Measurements from ENCODE around the gene LHFPL4.
"Not testable (repeated sequence)": the region's sequence is repeated elsewhere in the genome, so short reads cannot be mapped to it uniquely, and the experiment has no call there.

Gene LHFPL4

GRCh38 chr3:9534429-9534828 lies 19.2 kb downstream of the LHFPL4 start:
- no peak for DNase-seq

GRCh38 chr3:9525078-9525477 lies 28.5 kb downstream of the LHFPL4 start:
- no peak for DNase-seq

- no peak for DNase-seq
Measured at GRCh38 chr3:9514956-9515355, 38.7 kb downstream of the LHFPL4 start.

GRCh38 chr3:9514306-9514705 lies 39.3 kb downstream of the LHFPL4 start:
- DNase-seq, result no peak

GRCh38 chr3:9512456-9513045 lies 41.1 kb downstream of the LHFPL4 start:
- no peak for DNase-seq

GRCh38 chr3:9508781-9509180 lies 44.8 kb downstream of the LHFPL4 start:
- DNase-seq, result no peak

GRCh38 chr3:9507586-9508578 lies 45.7 kb downstream of the LHFPL4 start:
- DNase-seq, result no peak

- peak; percentile 40 for DNase-seq
Measured at GRCh38 chr3:9503283-9503682, 50.3 kb downstream of the LHFPL4 start.

- no peak for DNase-seq
Measured at GRCh38 chr3:9501226-9501625, 52.4 kb downstream of the LHFPL4 start.

GRCh38 chr3:9500108-9501050 lies 53.2 kb downstream of the LHFPL4 start:
- DNase-seq, result no peak

- DNase-seq, result no peak
Measured at GRCh38 chr3:9499455-9500107, 54.0 kb downstream of the LHFPL4 start.

- DNase-seq, result no peak
Measured at GRCh38 chr3:9498781-9499180, 54.8 kb downstream of the LHFPL4 start.

- no peak for DNase-seq
Measured at GRCh38 chr3:9497821-9498565, 55.6 kb downstream of the LHFPL4 start.

- no peak for DNase-seq
Measured at GRCh38 chr3:9496893-9497292, 56.7 kb downstream of the LHFPL4 start.

GRCh38 chr3:9494036-9494435 lies 59.6 kb downstream of the LHFPL4 start:
- DNase-seq, result not testable (repeated sequence)

- DNase-seq, result no peak
Measured at GRCh38 chr3:9491506-9491905, 62.1 kb downstream of the LHFPL4 start.

- no peak for DNase-seq
Measured at GRCh38 chr3:9485248-9485647, 68.4 kb downstream of the LHFPL4 start.

- no peak for DNase-seq
Measured at GRCh38 chr3:9480265-9480664, 73.4 kb downstream of the LHFPL4 start.

- DNase-seq, result no peak
Measured at GRCh38 chr3:9476935-9477334, 76.7 kb downstream of the LHFPL4 start.

- no peak for DNase-seq
Measured at GRCh38 chr3:9474482-9474881, 79.1 kb downstream of the LHFPL4 start.

GRCh38 chr3:9473496-9474065 lies 80.0 kb downstream of the LHFPL4 start:
- no peak for DNase-seq
